GM12878 (cell line): Measurements from ENCODE around the gene PLXNA2. TPM values are rescaled to one million over a fixed set of nuclear protein-coding genes. Genes with fewer than 3 reads are reported as not detected.

Experiments used
- ATAC-seq: fragments of 200-7000 bp; cut with Tn5 transposase; 3 replicates; pipeline ENCODE4 v1.9.1; 2020; ENCODE audit warnings: mild to moderate bottlenecking, moderate library complexity
- BruUV-seq: library from RNA; stranded (reverse); fragments of 400-500 nt; replicated peaks from 2 replicates; lab custom pipeline; 2021; lab: Mats Ljungman, UMichigan
- CTCF ChIA-PET: fragments of 300-600 bp; sonication (Branson Sonifier 250); formaldehyde crosslinking; extraction: SDS; loops from one replicate; lab custom pipeline; 2021; ENCODE audit warnings: inconsistent platforms; lab: Yijun Ruan, JAX
- POLR2A ChIA-PET: fragments of 350-600 bp; formaldehyde crosslinking; extraction: SDS; loops from one replicate; lab custom pipeline; 2021; ENCODE audit warnings: inconsistent platforms; lab: Charles Lee
- RAD21 ChIA-PET: fragments of 300-600 bp; sonication (Branson Sonifier 250); formaldehyde crosslinking; loops from one replicate; lab custom pipeline; 2023; ENCODE audit warnings: antibody characterized with exemption; ENCODE audit not compliant: unreplicated experiment; lab: Charles Lee
- SMC1A ChIA-PET: fragments of 300-600 bp; sonication (Branson Sonifier 250); formaldehyde crosslinking; loops from one replicate; lab custom pipeline; 2023; ENCODE audit not compliant: unreplicated experiment, uncharacterized antibody; lab: Charles Lee
- DNase-seq: peaks from one replicate; pipeline ENCODE4 v3.0.0-alpha.2; 2011; ENCODE audit warnings: low read depth, low spot score
- FAIRE-seq: peaks from 3 replicates; lab custom pipeline; 2011; peaks lifted over from hg19 to GRCh38; lab: Jason Lieb, UNC
- H2AFZ ChIP-seq: 2 replicates; pipeline ENCODE4 v1.6.0; 2011; ENCODE audit warnings: low read depth, low read length, control low read depth; ENCODE audit not compliant: control insufficient read depth
- H3K27ac ChIP-seq: 2 replicates; pipeline ENCODE4 v1.5.1; 2011; ENCODE audit warnings: control low read depth; ENCODE audit not compliant: control insufficient read depth, insufficient read depth
- H3K27me3 ChIP-seq, 2 experiments: replicated peaks in 1 of 2; 2 replicates each; pipeline versions ENCODE4 v1.6.0 to v1.6.1; 2011; ENCODE audit warnings: low read length in 1 of 2; ENCODE audit not compliant: control insufficient read depth in 2 of 2, insufficient read depth in 2 of 2
- H3K36me3 ChIP-seq, 2 experiments: 2 replicates each; pipeline ENCODE4 v1.5.1; 2011; ENCODE audit warnings: low read length in 1 of 2; ENCODE audit not compliant: control insufficient read depth in 2 of 2, insufficient read depth in 2 of 2
- H3K4me1 ChIP-seq: 2 replicates; pipeline ENCODE4 v1.6.1; 2011; ENCODE audit warnings: mild to moderate bottlenecking, low read length, moderate library complexity, mixed read lengths; ENCODE audit not compliant: control insufficient read depth, insufficient read depth
- H3K4me2 ChIP-seq: 2 replicates; pipeline ENCODE4 v1.6.0; 2011; ENCODE audit warnings: control low read depth; ENCODE audit not compliant: control insufficient read depth, insufficient read depth
- H3K4me3 ChIP-seq: fragments of 200-600 bp; sonication (generic); 2 replicates; pipeline ENCODE4 v1.5.1; 2016
- H3K79me2 ChIP-seq: 2 replicates; pipeline ENCODE4 v1.6.0; 2011; ENCODE audit warnings: low read length; ENCODE audit not compliant: control insufficient read depth, insufficient read depth
- H3K9ac ChIP-seq: 2 replicates; pipeline ENCODE4 v1.8.0; 2011; ENCODE audit warnings: low read length, control low read depth, mixed read lengths; ENCODE audit not compliant: control insufficient read depth, insufficient read depth
- H3K9me3 ChIP-seq: replicated peaks from 3 replicates; pipeline ENCODE4 v1.5.1; 2011; ENCODE audit warnings: mild to moderate bottlenecking, low read length; ENCODE audit not compliant: control insufficient read depth, insufficient read depth
- H4K20me1 ChIP-seq: 2 replicates; pipeline ENCODE4 v1.6.0; 2011; ENCODE audit not compliant: control insufficient read depth, insufficient read depth
- GATAD2B ChIP-seq: fragments of 450-650 bp; conservative IDR thresholded peaks from 2 replicates; pipeline ENCODE4 v1.6.1; 2017; ENCODE audit warnings: low read depth, mild to moderate bottlenecking, moderate library complexity
- IRF3 ChIP-seq: fragments of 450-650 bp; IDR thresholded peaks from 2 replicates; pipeline ENCODE4 v1.6.1; 2014; ENCODE audit warnings: mild to moderate bottlenecking
- KAT2A ChIP-seq: conservative IDR thresholded peaks from 2 replicates; pipeline ENCODE4 v1.6.1; 2011; ENCODE audit warnings: low read depth, low read length; ENCODE audit not compliant: control insufficient read depth
- RCOR1 ChIP-seq: conservative IDR thresholded peaks from 2 replicates; pipeline ENCODE4 v1.6.1; 2012; ENCODE audit warnings: low read depth, low read length, improper control_type of control experiment
- RELB ChIP-seq: fragments of 450-650 bp; IDR thresholded peaks from 2 replicates; pipeline ENCODE4 v1.6.1; 2017; ENCODE audit warnings: low read depth, mild to moderate bottlenecking, moderate library complexity
- SREBF2 ChIP-seq: IDR thresholded peaks from 2 replicates; pipeline ENCODE4 v1.6.1; 2012; ENCODE audit warnings: mild to moderate bottlenecking, low read length
- USF1 ChIP-seq: IDR thresholded peaks from 2 replicates; pipeline ENCODE4 v1.6.1; 2011; ENCODE audit warnings: borderline replicate concordance, low read depth, mild to moderate bottlenecking, moderate library complexity, mixed read lengths, low read length; ENCODE audit not compliant: insufficient read depth; ENCODE audit errors: extremely low read length
- ZBTB11 ChIP-seq: fragments of 450-650 bp; formaldehyde crosslinking; IDR thresholded peaks from 2 replicates; pipeline ENCODE4 v1.5.0; 2022; ENCODE audit warnings: mild to moderate bottlenecking, missing genetic modification characterization
- ZBTB4 ChIP-seq: fragments of 450-650 bp; formaldehyde crosslinking; IDR thresholded peaks from 2 replicates; pipeline ENCODE4 v1.4.0; 2022; ENCODE audit warnings: mild to moderate bottlenecking, moderate library complexity
- WGBS: methylation state at CpG from one replicate; pipeline ENCODE4 v1.1.6; 2016; ENCODE audit warnings: low lambda C conversion rate; ENCODE audit not compliant: insufficient replicate concordance, insufficient coverage; ENCODE audit errors: missing lambda C conversion rate; 5-methylcytosine and 5-hydroxymethylcytosine counted together
- in situ Hi-C: fragments of 300-500 bp; cut with MboI; formaldehyde crosslinking; loops from 9 replicates; pipeline ENCODE4 v1.14.3; 2018; ENCODE audit warnings: mixed read lengths
- intact Hi-C: fragments of 100-400 bp; cut with micrococcal nuclease; formaldehyde crosslinking; loops from one replicate; pipeline ENCODE4 v1.14.2; 2022; ENCODE audit not compliant: unreplicated experiment
- polyA plus RNA-seq, 11 experiments: library from polyadenylated mRNA; depleted of rRNA in 4 of 11; unstranded in 6 of 11; stranded (reverse) in 5 of 11; fragments of >200 nt; fragmentation: Nextera tagmentation in 4 of 11; fragmentation: Illumina TruSeq in 1 of 11; extraction: Ambion mirVana in 4 of 11; extraction: Trizol in 1 of 11; gene quantifications; 1 replicate in 1 of 11; 2 replicates in 10 of 11; pipeline versions ENCODE4 v1.2.1 to v1.2.3, GENCODE V29; 2011 to 2016; ENCODE audit warnings: inconsistent platforms in 2 of 11, missing spikeins in 2 of 11, low read depth in 1 of 11
- total RNA-seq, 4 experiments: library from RNA; depleted of rRNA in 3 of 4; stranded (reverse); fragments of >200 nt in 3 of 4; fragmentation: Illumina TruSeq in 1 of 4; extraction: Trizol in 1 of 4; gene quantifications; 2 replicates each; pipeline versions ENCODE4 v1.2.1 to v1.2.3, GENCODE V29; 2013 to 2021

PLXNA2 gene
- total and polyA plus RNA-seq, 10 of the 15 experiments (the other 5 are each of a cell fraction or from before 2014, with no cell fraction given), result under 0.01 to 0.08 (median 0.07) TPM; not detected in 4

- TF ChIP-seq ZBTB4, result no peak
- no peak for TF ChIP-seq RCOR1
Observed at GRCh38 chr1:208027861-208028260, 216.3 kb downstream of the PLXNA2 start (continued).

- peaks cover 5 to 9% of the 10 kb centered on the region in 2 experiments; a peak in 3 of 4 replicates for H3K27me3 ChIP-seq
- ATAC-seq (no peak), FAIRE-seq (no peak), DNase-seq (no peak)
- H2AFZ ChIP-seq, result no peak overlapping the region
- POLR2A ChIA-PET, result no interaction called here
- H3K4me3 ChIP-seq, result no peak overlapping the region
- H3K36me3 ChIP-seq, result no peaks in the 10 kb centered on the region
- BruUV-seq, result no TSS peak
- 18% methylated on average over 14 of the region's 14 CpGs for WGBS
- in situ Hi-C loops, result no loop called here
- H3K9me3 ChIP-seq, result no peaks in the 10 kb centered on the region
- no peak overlapping the region for H3K9ac ChIP-seq
- RAD21 ChIA-PET, result no interaction called here
- no peaks in the 10 kb centered on the region for H4K20me1 ChIP-seq
- H3K4me1 ChIP-seq, result no peaks in the 10 kb centered on the region
- no peak overlapping the region for H3K27ac ChIP-seq
- SMC1A ChIA-PET, result interaction anchor here (0.8 to 1.9 kb wide), 2 partner anchors 53 to 67 kb away, joined by 3 to 6 read pairs; no protein-coding TSS in a partner anchor
- H3K4me2 ChIP-seq, result no peak overlapping the region
- intact Hi-C loops, result no loop called here
- no peaks in the 10 kb centered on the region for H3K79me2 ChIP-seq
- CTCF ChIA-PET, result interaction anchor here (0.8 to 8.3 kb wide), 3 partner anchors 67 to 218 kb away, joined by 3 to 94 read pairs (median 3); partner anchors contain the start of gene PLXNA2
- TF ChIP-seq GATAD2B (no peak), KAT2A (no peak), ZBTB11 (CRISPR knock-in tag) (no peak), SREBF2 (no peak), RELB (no peak), IRF3 (no peak), USF1 (no peak)
Observed at GRCh38 chr1:208026880-208027438, 217.2 kb downstream of the PLXNA2 start.
